Esophagus squamous epithelium (tissue), 4 donors: Measurements from ENCODE around the gene ZMAT5.

Source experiments
- POLR2A ChIP-seq, 4 donors: fragments of 450-650 bp; IDR thresholded peaks; one replicate each; pipeline ENCODE4 v1.6.1; 2017; ENCODE audit warnings: antibody characterized with exemption in 4 of 4, mild to moderate bottlenecking in 4 of 4, moderate library complexity in 3 of 4
- TF ChIP-seq, protein P1 (sequence below), 6 experiments: fragments of 450-650 bp in 4 of 6; fragments of 200-600 bp in 2 of 6; sonication (generic) in 2 of 6; IDR thresholded peaks; one replicate each; pipeline ENCODE4 v1.5.1; 2016 to 2019; ENCODE audit warnings: antibody characterized with exemption in 6 of 6, mild to moderate bottlenecking in 4 of 6, moderate library complexity in 4 of 6

GRCh38 chr22:29731058-29731850, 35.6 kb downstream of the ZMAT5 start:
- TF ChIP-seq, protein P1, sequence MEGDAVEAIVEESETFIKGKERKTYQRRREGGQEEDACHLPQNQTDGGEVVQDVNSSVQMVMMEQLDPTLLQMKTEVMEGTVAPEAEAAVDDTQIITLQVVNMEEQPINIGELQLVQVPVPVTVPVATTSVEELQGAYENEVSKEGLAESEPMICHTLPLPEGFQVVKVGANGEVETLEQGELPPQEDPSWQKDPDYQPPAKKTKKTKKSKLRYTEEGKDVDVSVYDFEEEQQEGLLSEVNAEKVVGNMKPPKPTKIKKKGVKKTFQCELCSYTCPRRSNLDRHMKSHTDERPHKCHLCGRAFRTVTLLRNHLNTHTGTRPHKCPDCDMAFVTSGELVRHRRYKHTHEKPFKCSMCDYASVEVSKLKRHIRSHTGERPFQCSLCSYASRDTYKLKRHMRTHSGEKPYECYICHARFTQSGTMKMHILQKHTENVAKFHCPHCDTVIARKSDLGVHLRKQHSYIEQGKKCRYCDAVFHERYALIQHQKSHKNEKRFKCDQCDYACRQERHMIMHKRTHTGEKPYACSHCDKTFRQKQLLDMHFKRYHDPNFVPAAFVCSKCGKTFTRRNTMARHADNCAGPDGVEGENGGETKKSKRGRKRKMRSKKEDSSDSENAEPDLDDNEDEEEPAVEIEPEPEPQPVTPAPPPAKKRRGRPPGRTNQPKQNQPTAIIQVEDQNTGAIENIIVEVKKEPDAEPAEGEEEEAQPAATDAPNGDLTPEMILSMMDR (IDR thresholded peaks at IDR 0.05) = no peak
- no peak for TF ChIP-seq POLR2A (IDR thresholded peaks at IDR 0.05)
